Bone marrow (tissue), 2 donors: ENCODE data around the gene MIB1.

ENCODE experiments used
- DNase-seq, 2 donors: peaks; one replicate each; lab custom pipeline; 2025; lab: John Stamatoyannopoulos, UW

Gene MIB1

GRCh38 chr18:21815101-21815500 is 74.5 kb downstream of the MIB1 start:
- DNase-seq, result no peak

- DNase-seq, result no peak
These were observed 79.6 kb downstream of the MIB1 start for GRCh38 chr18:21820033-21820810.

- DNase-seq, result no peak
These were observed 80.2 kb downstream of the MIB1 start for GRCh38 chr18:21820811-21821143.

- DNase-seq, result no peak
These were observed 83.3 kb downstream of the MIB1 start for GRCh38 chr18:21823848-21824247.

- DNase-seq, result no peak
These were observed 85.6 kb downstream of the MIB1 start for GRCh38 chr18:21826196-21826595.

- DNase-seq, result no peak
These were observed 86.2 kb downstream of the MIB1 start for GRCh38 chr18:21826641-21827302.

GRCh38 chr18:21830532-21830931 is 89.9 kb downstream of the MIB1 start:
- DNase-seq, result no peak

GRCh38 chr18:21831413-21831831 is 90.8 kb downstream of the MIB1 start:
- DNase-seq, result no peak

GRCh38 chr18:21833604-21834298 is 93.2 kb downstream of the MIB1 start:
- no peak for DNase-seq

GRCh38 chr18:21834299-21834660 is 93.7 kb downstream of the MIB1 start:
- DNase-seq, result no peak

- no peak for DNase-seq
These were observed 101.0 kb downstream of the MIB1 start for GRCh38 chr18:21841570-21841969.

GRCh38 chr18:21843341-21843740 is 102.7 kb downstream of the MIB1 start:
- DNase-seq, result no peak

GRCh38 chr18:21851327-21851961 is 110.9 kb downstream of the MIB1 start:
- no peak for DNase-seq

GRCh38 chr18:21853016-21853415 is 112.4 kb downstream of the MIB1 start:
- DNase-seq, result peak in 1 of 2 donors; percentile 34

GRCh38 chr18:21853775-21854552 is 113.4 kb downstream of the MIB1 start:
- no peak for DNase-seq

- no peak for DNase-seq
These were observed 114.8 kb downstream of the MIB1 start for GRCh38 chr18:21855432-21855831.

GRCh38 chr18:21857871-21858270 is 117.3 kb downstream of the MIB1 start:
- no peak for DNase-seq

- DNase-seq, result no peak
These were observed 118.0 kb downstream of the MIB1 start for GRCh38 chr18:21858544-21858943.

- no peak for DNase-seq
These were observed 123.8 kb downstream of the MIB1 start for GRCh38 chr18:21864386-21864785.

- DNase-seq, result no peak
These were observed 124.5 kb downstream of the MIB1 start for GRCh38 chr18:21865043-21865442.

GRCh38 chr18:21868770-21869169 is 128.2 kb downstream of the MIB1 start:
- DNase-seq, result no peak

GRCh38 chr18:21889570-21889969 is 149.0 kb downstream of the MIB1 start:
- DNase-seq, result no peak
